HL-60 (cell line): ENCODE data around the gene MAPT.

Experiments used
- CTCF ChIP-seq: IDR thresholded peaks from one replicate; pipeline ENCODE4 v1.5.1; 2011; ENCODE audit warnings: low read length, control low read depth, inconsistent platforms; ENCODE audit not compliant: insufficient read depth
- GABPA ChIP-seq: IDR thresholded peaks from 2 replicates; pipeline ENCODE4 v1.6.1; 2012; ENCODE audit warnings: low read depth
- POLR2AphosphoS5 ChIP-seq: IDR thresholded peaks from 2 replicates; pipeline ENCODE4 v1.6.1; 2012; ENCODE audit warnings: low read depth
- REST ChIP-seq: IDR thresholded peaks from 2 replicates; pipeline ENCODE4 v1.6.1; 2012; ENCODE audit warnings: low read depth; ENCODE audit not compliant: insufficient replicate concordance
- SPI1 ChIP-seq: IDR thresholded peaks from 2 replicates; pipeline ENCODE4 v1.6.1; 2012; ENCODE audit warnings: low read depth, mild to moderate bottlenecking, borderline replicate concordance

GRCh38 chr17:45923511-45924268, 29.3 kb downstream of the MAPT start:
- no peak for TF ChIP-seq POLR2AphosphoS5
- no peak for TF ChIP-seq CTCF
- TF ChIP-seq REST = no peak
- no peak for TF ChIP-seq GABPA
- TF ChIP-seq SPI1 = no peak
